Astrocyte (in vitro differentiated cells and primary cell): ENCODE measurements around the gene BICDL2. TPM values are rescaled to one million over a fixed set of nuclear protein-coding genes. Genes with fewer than 3 reads are reported as not detected.
"Not testable (repeated sequence)": the region's sequence is repeated elsewhere in the genome, so short reads cannot be mapped to it uniquely, and the experiment has no call there.

Experiments used
- DNase-seq: peaks from one replicate; pipeline ENCODE4 v3.0.0-alpha.2; 2010; ENCODE audit warnings: low read depth
- FAIRE-seq: peaks from 2 replicates; lab custom pipeline; 2011; peaks lifted over from hg19 to GRCh38; lab: Jason Lieb, UNC
- H2AFZ ChIP-seq: 2 replicates; pipeline ENCODE4 v1.6.0; 2012; ENCODE audit warnings: low read depth, low read length, inconsistent platforms
- H3K27ac ChIP-seq: 2 replicates; pipeline ENCODE4 v1.5.1; 2011; ENCODE audit warnings: low read depth, low read length, inconsistent platforms
- H3K27me3 ChIP-seq: 2 replicates; pipeline ENCODE4 v1.6.0; 2011; ENCODE audit warnings: low read length, inconsistent platforms; ENCODE audit not compliant: insufficient read depth
- H3K36me3 ChIP-seq: 2 replicates; pipeline ENCODE4 v1.5.1; 2011; ENCODE audit warnings: low read length, inconsistent platforms; ENCODE audit not compliant: insufficient read depth
- H3K4me1 ChIP-seq: 2 replicates; pipeline ENCODE4 v1.5.1; 2011; ENCODE audit warnings: low read length, inconsistent platforms; ENCODE audit not compliant: insufficient read depth
- H3K4me2 ChIP-seq: 2 replicates; pipeline ENCODE4 v1.6.0; 2012; ENCODE audit warnings: low read length, inconsistent platforms
- H3K4me3 ChIP-seq: 2 replicates; pipeline ENCODE4 v1.5.1; 2011; ENCODE audit warnings: low read depth, mild to moderate bottlenecking, low read length, inconsistent platforms; ENCODE audit not compliant: insufficient read depth
- H3K79me2 ChIP-seq: 2 replicates; pipeline ENCODE4 v1.6.0; 2012; ENCODE audit warnings: mild to moderate bottlenecking, low read length, inconsistent platforms; ENCODE audit not compliant: insufficient read depth
- H3K9ac ChIP-seq: 2 replicates; pipeline ENCODE4 v1.6.0; 2012; ENCODE audit warnings: mild to moderate bottlenecking, low read length, inconsistent platforms
- H3K9me3 ChIP-seq: 2 replicates; pipeline ENCODE4 v1.5.1; 2012; ENCODE audit warnings: low read depth, mild to moderate bottlenecking, low read length, inconsistent platforms; ENCODE audit not compliant: insufficient read depth
- H4K20me1 ChIP-seq: 2 replicates; pipeline ENCODE4 v1.6.0; 2012; ENCODE audit warnings: low read length, inconsistent platforms; ENCODE audit not compliant: insufficient read depth
- H3K27ac Mint-ChIP-seq: one replicate; pipeline ENCODE4 v1.8.0; 2021; ENCODE audit warnings: mild to moderate bottlenecking, mixed read lengths; ENCODE audit not compliant: unreplicated experiment
- H3K27me3 Mint-ChIP-seq: one replicate; pipeline ENCODE4 v1.8.0; 2021; ENCODE audit warnings: low read depth, mixed read lengths; ENCODE audit not compliant: unreplicated experiment
- H3K36me3 Mint-ChIP-seq: one replicate; pipeline ENCODE4 v1.8.0; 2021; ENCODE audit warnings: low read depth, mixed read lengths; ENCODE audit not compliant: unreplicated experiment
- H3K4me1 Mint-ChIP-seq: one replicate; pipeline ENCODE4 v1.8.0; 2021; ENCODE audit warnings: low read depth, mixed read lengths; ENCODE audit not compliant: unreplicated experiment
- H3K4me3 Mint-ChIP-seq: one replicate; pipeline ENCODE4 v1.8.0; 2021; ENCODE audit warnings: mild to moderate bottlenecking, moderate library complexity, mixed read lengths; ENCODE audit not compliant: unreplicated experiment
- H3K9me3 Mint-ChIP-seq: one replicate; pipeline ENCODE4 v1.8.0; 2021; ENCODE audit warnings: mild to moderate bottlenecking, mixed read lengths; ENCODE audit not compliant: unreplicated experiment
- CTCF ChIP-seq: IDR thresholded peaks from 2 replicates; pipeline ENCODE4 v1.5.1; 2011; ENCODE audit warnings: low read depth, mild to moderate bottlenecking, inconsistent platforms, low read length, moderate library complexity; ENCODE audit not compliant: insufficient read depth
- EZH2 ChIP-seq: IDR thresholded peaks from 2 replicates; pipeline ENCODE4 v1.6.1; 2012; ENCODE audit warnings: mild to moderate bottlenecking, low read length, inconsistent platforms; ENCODE audit not compliant: insufficient read depth
- total RNA-seq: library from RNA; stranded (reverse); gene quantifications from 2 replicates; pipeline ENCODE4 v1.2.1, GENCODE V29; 2021

BICDL2 gene
- total RNA-seq, 1 donor from 2014 or later, result 0.16 TPM

GRCh38 chr16:3057181-3058138 is 20.7 kb upstream of the BICDL2 start:
- no peak for TF ChIP-seq CTCF
- TF ChIP-seq EZH2, result no peak
- Mint-ChIP-seq H3K36me3 (peaks cover 10% of the 10 kb centered on the region), H3K27me3 (peaks cover 6% of the 10 kb centered on the region), H3K4me3 (peak overlapping the region; percentile 66), H3K27ac (no peak overlapping the region), H3K4me1 (no peaks in the 10 kb centered on the region), H3K9me3 (peaks cover 3% of the 10 kb centered on the region)
- peak overlapping the region; percentile 93 for H3K4me2 ChIP-seq
- peak overlapping the region; percentile 73 for H3K4me3 ChIP-seq
- no peak overlapping the region for H3K27ac ChIP-seq
- peaks cover 3% of the 10 kb centered on the region for H4K20me1 ChIP-seq
- FAIRE-seq, result no peak
- no peak overlapping the region for H2AFZ ChIP-seq
- peaks cover 10% of the 10 kb centered on the region for H3K4me1 ChIP-seq
- H3K9me3 ChIP-seq, result no peaks in the 10 kb centered on the region
- H3K27me3 ChIP-seq, result no peaks in the 10 kb centered on the region
- H3K36me3 ChIP-seq, result no peaks in the 10 kb centered on the region
- no peak overlapping the region for H3K9ac ChIP-seq
- no peak for DNase-seq
- H3K79me2 ChIP-seq, result no peaks in the 10 kb centered on the region

DNA sequence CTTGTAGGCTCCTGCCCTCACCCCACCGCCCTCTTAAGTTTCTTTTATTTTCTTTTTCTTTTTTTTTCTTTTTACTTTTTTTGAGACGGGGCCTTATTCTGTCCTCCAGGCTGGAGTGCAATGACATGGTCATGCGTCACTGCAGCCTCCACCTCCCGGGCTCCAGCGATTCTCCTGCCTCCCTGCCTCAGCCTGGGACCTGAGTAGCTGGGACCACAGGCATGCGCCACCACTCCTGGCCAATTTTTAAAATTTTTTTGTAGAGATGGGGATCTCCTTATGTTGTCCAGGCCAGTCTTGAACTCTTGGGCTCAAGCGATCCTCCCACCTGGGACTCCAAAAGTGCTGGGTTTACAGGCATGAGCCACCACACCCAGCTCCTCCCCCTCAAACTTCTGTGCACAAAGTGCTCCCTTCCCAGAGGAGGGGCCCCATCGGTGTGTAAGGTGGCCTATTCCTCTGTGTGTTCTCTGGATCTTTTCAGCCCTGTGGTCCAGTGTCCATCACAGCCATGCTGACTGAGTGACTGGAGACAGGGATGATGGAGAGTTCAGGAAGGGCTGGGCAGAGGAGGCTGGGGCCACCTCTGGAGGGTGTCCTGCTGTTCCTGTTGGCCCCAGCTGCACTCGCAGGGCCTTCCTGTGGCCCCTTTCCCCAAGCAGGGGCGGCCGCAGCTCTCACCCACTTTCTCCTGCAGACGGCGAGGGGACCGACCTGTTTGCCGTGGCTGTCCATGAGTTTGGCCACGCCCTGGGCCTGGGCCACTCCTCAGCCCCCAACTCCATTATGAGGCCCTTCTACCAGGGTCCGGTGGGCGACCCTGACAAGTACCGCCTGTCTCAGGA is 19.8 kb upstream of the BICDL2 start:
- Mint-ChIP-seq H3K27me3 (peaks cover 10% of the 10 kb centered on the region), H3K4me1 (no peaks in the 10 kb centered on the region), H3K36me3 (peaks cover 10% of the 10 kb centered on the region), H3K27ac (no peak overlapping the region), H3K4me3 (no peak overlapping the region), H3K9me3 (peaks cover 3% of the 10 kb centered on the region)
- Histone ChIP-seq H3K27ac (no peak overlapping the region), H3K9me3 (no peaks in the 10 kb centered on the region), H3K79me2 (no peaks in the 10 kb centered on the region), H2AFZ (no peak overlapping the region), H3K9ac (no peak overlapping the region), H4K20me1 (peaks cover 3% of the 10 kb centered on the region), H3K4me2 (no peak overlapping the region), H3K4me3 (no peak overlapping the region), H3K36me3 (no peaks in the 10 kb centered on the region), H3K27me3 (no peaks in the 10 kb centered on the region), H3K4me1 (peaks cover 10% of the 10 kb centered on the region)
- DNase-seq (no peak), FAIRE-seq (no peak)
- no peak for TF ChIP-seq CTCF
- TF ChIP-seq EZH2, result no peak

DNA sequence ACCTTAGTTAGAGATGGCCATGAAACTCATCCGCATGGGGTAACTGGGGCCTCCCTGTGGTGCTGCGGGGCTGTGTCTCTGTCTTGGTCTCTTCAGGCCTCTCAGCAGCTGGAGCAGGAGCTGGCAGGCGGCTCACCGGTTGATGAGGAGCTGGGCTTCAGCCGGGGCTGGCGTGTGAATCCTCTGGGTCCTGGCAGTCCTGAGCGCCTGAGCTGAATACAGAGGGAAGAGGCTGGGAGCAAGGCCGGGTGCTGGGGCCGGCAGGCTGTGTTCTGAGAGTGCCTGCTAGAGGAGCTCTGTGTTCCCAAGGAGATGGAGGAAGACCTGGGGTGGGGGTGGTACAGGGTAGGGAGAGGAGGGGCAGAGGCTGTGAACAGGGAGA is 19.0 kb upstream of the BICDL2 start:
- not testable (repeated sequence) for H3K9ac ChIP-seq, H3K4me3 Mint-ChIP-seq, H3K4me2 ChIP-seq, H3K4me3 ChIP-seq, H3K36me3 Mint-ChIP-seq, H3K27ac Mint-ChIP-seq, DNase-seq, H3K79me2 ChIP-seq, FAIRE-seq, H2AFZ ChIP-seq, H3K27me3 ChIP-seq, H3K4me1 Mint-ChIP-seq, H3K9me3 ChIP-seq, H4K20me1 ChIP-seq, H3K27ac ChIP-seq, H3K4me1 ChIP-seq, H3K36me3 ChIP-seq, H3K9me3 Mint-ChIP-seq
- peaks cover 11% of the 10 kb centered on the region for H3K27me3 Mint-ChIP-seq
